Nephron (organoid): ENCODE data around the gene MRAP.

Experiments
- H3K27ac Mint-ChIP-seq, 3 experiments: 2 replicates each; pipeline ENCODE4 v1.8.0; 2020; ENCODE audit warnings: mixed read lengths in 3 of 3, mild to moderate bottlenecking in 2 of 3, moderate library complexity in 1 of 3
- H3K27me3 Mint-ChIP-seq: 2 replicates; pipeline ENCODE4 v1.8.0; 2021; ENCODE audit warnings: low read depth, mild to moderate bottlenecking, moderate library complexity, mixed read lengths
- H3K36me3 Mint-ChIP-seq: 2 replicates; pipeline ENCODE4 v1.8.0; 2020; ENCODE audit warnings: low read depth, mixed read lengths
- H3K4me1 Mint-ChIP-seq: 2 replicates; pipeline ENCODE4 v1.8.0; 2020; ENCODE audit warnings: mixed read lengths
- H3K4me3 Mint-ChIP-seq, 3 experiments: 2 replicates each; pipeline ENCODE4 v1.8.0; 2020; ENCODE audit warnings: mild to moderate bottlenecking in 3 of 3, mixed read lengths in 3 of 3, moderate library complexity in 2 of 3
- H3K9me3 Mint-ChIP-seq: 2 replicates; pipeline ENCODE4 v1.8.0; 2020; ENCODE audit warnings: mixed read lengths
- CTCF ChIP-seq, 3 experiments: fragments of 200-600 bp; sonication (generic); IDR thresholded peaks; one replicate each; pipeline ENCODE4 v1.5.0; 2021; ENCODE audit warnings: antibody characterized with exemption in 3 of 3; ENCODE audit not compliant: unreplicated experiment in 3 of 3

MRAP gene

DNA sequence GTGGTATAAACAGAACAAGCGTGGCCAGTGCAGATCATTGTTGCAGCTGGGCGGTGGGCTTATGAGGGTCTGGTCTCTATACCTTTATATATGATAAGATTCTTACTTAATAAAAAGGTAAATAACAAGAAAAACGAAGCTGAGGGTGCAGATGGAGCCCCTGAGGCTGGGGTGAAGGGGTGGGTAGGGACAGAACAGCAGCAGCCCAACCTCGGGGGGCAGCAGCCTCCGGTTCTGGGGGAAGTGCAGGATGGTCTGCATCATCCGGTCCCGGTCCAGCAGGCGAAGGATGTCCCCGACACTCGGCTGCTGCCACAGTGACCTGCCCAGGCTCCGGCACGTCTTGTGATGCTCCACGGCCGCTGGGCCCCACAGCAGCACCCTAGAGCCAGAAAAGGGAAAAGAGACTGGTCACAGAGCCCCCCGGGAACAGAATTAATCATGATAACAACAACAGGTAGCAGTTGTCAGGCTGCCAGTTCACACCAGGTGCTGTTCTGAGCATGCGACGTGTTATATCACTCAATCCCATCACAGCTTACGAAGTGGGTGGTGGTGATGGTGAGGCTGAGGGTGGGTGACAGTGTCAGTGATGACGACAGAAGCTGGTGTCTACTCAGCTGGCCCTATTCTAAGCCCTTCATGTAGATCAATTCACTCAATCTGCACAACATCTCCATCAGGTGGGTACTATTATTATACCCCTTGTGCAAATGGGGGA lies 35.5 kb downstream of the MRAP start:
- TF ChIP-seq CTCF (IDR thresholded peaks at IDR 0.05; ENCODE audit: unreplicated experiment in 3 of 3), result no peak
- no peaks in the 10 kb centered on the region for H3K9me3 Mint-ChIP-seq
- H3K4me1 Mint-ChIP-seq, result peaks cover 51% of the 10 kb centered on the region
- H3K36me3 Mint-ChIP-seq, result peaks cover 83% of the 10 kb centered on the region
- H3K27me3 Mint-ChIP-seq, result no peaks in the 10 kb centered on the region
- no peak overlapping the region for H3K4me3 Mint-ChIP-seq
- no peak overlapping the region for H3K27ac Mint-ChIP-seq

DNA sequence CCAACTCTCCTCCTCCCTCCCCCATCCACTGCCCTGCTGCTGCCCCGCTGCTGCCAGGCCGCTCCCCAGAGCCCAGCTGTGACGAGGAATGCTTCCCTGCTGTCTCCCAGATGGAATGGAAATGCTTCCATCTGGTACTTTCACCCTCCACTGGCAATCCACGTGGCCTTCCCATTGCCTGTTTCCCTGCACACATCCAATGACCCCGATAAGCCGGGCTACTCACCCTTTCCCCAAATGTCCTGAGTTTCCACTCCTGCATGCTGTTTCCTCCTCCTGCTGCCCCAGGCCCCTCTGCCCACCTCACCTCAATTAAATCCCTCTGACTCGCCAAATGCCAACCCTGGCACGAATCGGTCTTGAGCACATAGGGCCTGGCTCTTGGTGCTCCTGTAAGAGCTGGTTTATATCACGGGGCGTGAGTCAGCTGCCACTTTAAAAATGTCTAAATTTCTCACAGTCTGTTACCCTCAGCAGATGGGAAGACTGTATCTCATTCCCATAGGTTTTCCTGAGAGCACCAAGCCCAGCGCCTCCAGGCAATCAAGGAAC lies 36.4 kb downstream of the MRAP start:
- Mint-ChIP-seq H3K36me3 (peaks cover 81% of the 10 kb centered on the region), H3K27ac (no peak overlapping the region), H3K27me3 (no peaks in the 10 kb centered on the region), H3K4me3 (no peak overlapping the region), H3K4me1 (peaks cover 47% of the 10 kb centered on the region), H3K9me3 (no peaks in the 10 kb centered on the region)
- no peak for TF ChIP-seq CTCF (IDR thresholded peaks at IDR 0.05; ENCODE audit: unreplicated experiment in 3 of 3)

DNA sequence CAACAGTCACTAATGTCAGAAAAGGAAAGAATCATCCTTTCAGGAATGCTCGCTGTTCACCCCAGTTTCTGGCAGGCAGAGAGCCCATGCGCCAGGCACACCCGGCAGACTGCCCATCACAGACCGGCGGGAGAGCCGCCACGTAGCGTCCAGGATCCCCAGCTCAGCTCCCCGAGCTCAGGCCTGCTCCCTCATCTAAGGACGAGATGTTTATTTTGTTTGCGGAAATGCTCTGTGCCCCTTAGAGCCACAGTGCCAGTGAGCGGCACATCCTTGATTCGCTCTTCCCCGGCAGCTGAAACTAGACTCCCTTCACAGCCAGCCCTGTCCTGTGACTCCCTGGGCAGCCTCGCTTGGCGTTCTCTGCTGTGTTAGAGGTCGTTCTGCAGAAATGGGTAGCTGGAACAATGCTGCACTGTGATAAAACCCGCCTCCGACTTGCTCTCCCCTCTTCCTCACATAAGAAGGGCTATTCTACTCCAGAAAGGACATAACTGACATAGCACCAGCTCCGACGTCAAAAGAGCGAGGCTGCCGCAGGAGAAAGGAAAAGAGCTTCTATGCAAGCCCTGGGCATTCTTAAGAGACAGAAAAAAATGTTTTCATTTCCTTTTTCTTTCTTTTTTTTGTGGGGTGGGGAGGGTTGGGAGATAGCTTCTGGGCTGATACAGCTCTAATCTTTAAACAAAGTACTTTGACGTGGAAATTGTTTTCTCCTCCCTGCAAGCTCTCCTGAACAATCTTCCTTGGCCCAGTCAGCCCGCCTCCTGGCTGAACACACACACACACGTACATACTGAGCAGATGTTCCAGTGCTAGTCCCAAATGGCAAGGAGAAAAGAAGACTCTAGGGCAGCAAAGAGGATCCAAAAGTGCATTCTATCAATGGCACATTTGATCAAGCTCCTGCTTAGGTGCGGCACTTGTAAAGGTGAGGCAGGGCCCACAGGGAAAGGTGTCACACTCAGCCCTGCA lies 37.2 kb downstream of the MRAP start:
- H3K9me3 Mint-ChIP-seq, result no peaks in the 10 kb centered on the region
- H3K27me3 Mint-ChIP-seq, result no peaks in the 10 kb centered on the region
- peaks cover 79% of the 10 kb centered on the region for H3K36me3 Mint-ChIP-seq
- no peak overlapping the region for H3K4me3 Mint-ChIP-seq
- no peak for TF ChIP-seq CTCF (IDR thresholded peaks at IDR 0.05; ENCODE audit: unreplicated experiment in 3 of 3)
- H3K4me1 Mint-ChIP-seq, result peaks cover 39% of the 10 kb centered on the region
- H3K27ac Mint-ChIP-seq, result no peak overlapping the region

DNA sequence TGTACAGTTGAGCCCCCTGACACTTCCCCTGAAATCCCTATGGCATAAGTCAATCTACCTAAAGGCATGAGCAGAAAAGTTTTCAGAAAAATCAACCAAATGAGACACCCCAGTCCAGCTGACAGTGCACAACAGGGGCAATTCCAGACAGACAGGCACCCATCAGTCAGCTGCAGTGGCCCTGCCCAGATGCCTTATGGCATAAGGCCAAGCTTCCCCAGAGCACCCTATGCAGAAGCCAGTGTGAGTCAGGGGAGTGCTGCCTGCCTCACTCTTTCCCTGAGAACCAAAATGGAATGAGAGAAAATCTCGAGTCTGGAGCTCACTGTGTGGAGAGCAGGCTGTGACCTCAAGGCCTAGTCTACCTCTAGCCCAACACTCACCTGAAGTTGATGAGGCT lies 38.1 kb downstream of the MRAP start:
- H3K27me3 Mint-ChIP-seq, result no peaks in the 10 kb centered on the region
- no peaks in the 10 kb centered on the region for H3K9me3 Mint-ChIP-seq
- peaks cover 80% of the 10 kb centered on the region for H3K36me3 Mint-ChIP-seq
- peaks cover 40% of the 10 kb centered on the region for H3K4me1 Mint-ChIP-seq
- no peak overlapping the region for H3K4me3 Mint-ChIP-seq
- H3K27ac Mint-ChIP-seq, result no peak overlapping the region
- TF ChIP-seq CTCF (IDR thresholded peaks at IDR 0.05; ENCODE audit: unreplicated experiment in 3 of 3), result no peak

DNA sequence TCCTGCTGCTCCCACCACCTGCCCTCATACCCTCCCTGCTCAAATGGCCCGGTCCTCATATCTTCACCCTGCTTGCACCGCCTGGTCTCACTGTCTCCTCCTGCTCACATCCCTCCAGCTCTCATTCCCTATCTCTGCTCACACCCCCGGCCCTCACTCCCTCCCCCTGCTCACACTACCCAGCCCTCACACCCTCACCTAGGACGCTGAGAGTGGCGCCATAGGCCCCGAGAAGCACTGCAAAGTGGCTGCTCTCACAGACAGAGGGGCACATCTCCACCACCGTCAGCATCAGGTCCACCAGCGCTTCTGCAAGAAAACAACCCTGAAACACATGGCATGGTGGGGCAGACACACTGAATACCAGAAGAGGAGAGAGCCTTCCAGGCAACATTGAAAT lies 38.6 kb downstream of the MRAP start:
- H3K4me1 Mint-ChIP-seq, result peaks cover 41% of the 10 kb centered on the region
- no peak overlapping the region for H3K27ac Mint-ChIP-seq
- no peaks in the 10 kb centered on the region for H3K9me3 Mint-ChIP-seq
- H3K36me3 Mint-ChIP-seq, result peaks cover 77% of the 10 kb centered on the region
- H3K4me3 Mint-ChIP-seq, result no peak overlapping the region
- no peak for TF ChIP-seq CTCF (IDR thresholded peaks at IDR 0.05; ENCODE audit: unreplicated experiment in 3 of 3)
- no peaks in the 10 kb centered on the region for H3K27me3 Mint-ChIP-seq
